ENCODE measurements around the gene CDH4. TPM values are rescaled to one million over a fixed set of nuclear protein-coding genes. Genes with fewer than 3 reads are reported as not detected.

Gene CDH4
- total RNA-seq, 6 experiments from 2014 or later = 5.8 to 12.8 (median 10.9) TPM

- Mint-ChIP-seq H3K9me3 (peaks cover 4% of the 10 kb centered on the region), H3K27me3 (ENCODE audit: insufficient read depth) (peaks cover 9% of the 10 kb centered on the region), H3K27ac (no peak overlapping the region), H3K36me3 (ENCODE audit: low read depth) (peaks cover 4% of the 10 kb centered on the region; the same call in 1 of the 2 replicates), H3K4me1 (ENCODE audit: low read depth) (no peaks in the 10 kb centered on the region), H3K4me3 (no peak overlapping the region)
- DNase-seq = no peak
- no peak for TF ChIP-seq CTCF (IDR thresholded peaks at IDR 0.05)
These were observed 685.3 kb downstream of the CDH4 start for GRCh38 chr20:61937146-61937962.

- no peaks in the 10 kb centered on the region for H3K36me3 Mint-ChIP-seq (ENCODE audit: low read depth)
- H3K4me3 Mint-ChIP-seq = no peak overlapping the region
- no peak for TF ChIP-seq CTCF (IDR thresholded peaks at IDR 0.05)
- H3K27me3 Mint-ChIP-seq (ENCODE audit: insufficient read depth) = peaks cover 11% of the 10 kb centered on the region
- H3K9me3 Mint-ChIP-seq = no peaks in the 10 kb centered on the region
- DNase-seq = no peak
- no peak overlapping the region for H3K27ac Mint-ChIP-seq
- no peaks in the 10 kb centered on the region for H3K4me1 Mint-ChIP-seq (ENCODE audit: low read depth)
These were observed 686.1 kb downstream of the CDH4 start for GRCh38 chr20:61937963-61938838.

- no peak overlapping the region for H3K4me3 Mint-ChIP-seq
- no peaks in the 10 kb centered on the region for H3K4me1 Mint-ChIP-seq (ENCODE audit: low read depth)
- no peak for DNase-seq
- no peaks in the 10 kb centered on the region for H3K9me3 Mint-ChIP-seq
- H3K27me3 Mint-ChIP-seq (ENCODE audit: insufficient read depth) = peaks cover 11% of the 10 kb centered on the region
- no peaks in the 10 kb centered on the region for H3K36me3 Mint-ChIP-seq (ENCODE audit: low read depth)
- no peak for TF ChIP-seq CTCF (IDR thresholded peaks at IDR 0.05)
- H3K27ac Mint-ChIP-seq = no peak overlapping the region
These were observed 687.0 kb downstream of the CDH4 start for GRCh38 chr20:61938839-61939690.

- TF ChIP-seq CTCF (IDR thresholded peaks at IDR 0.05) = no peak
- no peaks in the 10 kb centered on the region for H3K36me3 Mint-ChIP-seq (ENCODE audit: low read depth)
- no peak overlapping the region for H3K27ac Mint-ChIP-seq
- H3K27me3 Mint-ChIP-seq (ENCODE audit: insufficient read depth) = peaks cover 11% of the 10 kb centered on the region
- DNase-seq = no peak
- H3K4me3 Mint-ChIP-seq = no peak overlapping the region
- no peaks in the 10 kb centered on the region for H3K4me1 Mint-ChIP-seq (ENCODE audit: low read depth)
- H3K9me3 Mint-ChIP-seq = no peaks in the 10 kb centered on the region
These were observed 687.8 kb downstream of the CDH4 start for GRCh38 chr20:61939691-61940360.

GRCh38 chr20:61940491-61940890 is 688.4 kb downstream of the CDH4 start:
- Mint-ChIP-seq H3K9me3 (no peaks in the 10 kb centered on the region), H3K4me3 (no peak overlapping the region), H3K27ac (no peak overlapping the region), H3K4me1 (ENCODE audit: low read depth) (no peaks in the 10 kb centered on the region), H3K27me3 (ENCODE audit: insufficient read depth) (peaks cover 11% of the 10 kb centered on the region), H3K36me3 (ENCODE audit: low read depth) (no peaks in the 10 kb centered on the region)
- no peak for TF ChIP-seq CTCF (IDR thresholded peaks at IDR 0.05)
- no peak for DNase-seq
